Activated CD4-positive, CD25-positive, alpha-beta regulatory T cell treated with anti-CD3 and anti-CD28 coated beads, Interleukin-2, amount 50 U/mL, for 72 hours (primary cell): ENCODE results near the gene SLC19A1.
"Not testable (repeated sequence)": the region's sequence is repeated elsewhere in the genome, so short reads cannot be mapped to it uniquely, and the experiment has no call there.

Experiments
- DNase-seq: peaks from one replicate; pipeline ENCODE4 v3.0.0; 2021

SLC19A1 gene

GRCh38 chr21:45576838-45577737 lies 34.8 kb upstream of the SLC19A1 start:
- DNase-seq: peak; percentile 19

GRCh38 chr21:45575993-45576837 lies 34.0 kb upstream of the SLC19A1 start:
- DNase-seq: peak; percentile 8

GRCh38 chr21:45575304-45575992 lies 33.2 kb upstream of the SLC19A1 start:
- peak; percentile 21 for DNase-seq

- peak; percentile 21 for DNase-seq
These were observed 32.5 kb upstream of the SLC19A1 start for GRCh38 chr21:45574691-45575090.

- peak; percentile 17 for DNase-seq
These were observed 31.9 kb upstream of the SLC19A1 start for GRCh38 chr21:45574081-45574501.

- no peak for DNase-seq
These were observed 31.3 kb upstream of the SLC19A1 start for GRCh38 chr21:45573452-45574035.

GRCh38 chr21:45572783-45573451 lies 30.7 kb upstream of the SLC19A1 start:
- DNase-seq: peak; percentile 11

GRCh38 chr21:45572231-45572630 lies 30.0 kb upstream of the SLC19A1 start:
- DNase-seq: no peak

- DNase-seq: no peak
These were observed 29.4 kb upstream of the SLC19A1 start for GRCh38 chr21:45571641-45572040.

- peak; percentile 12 for DNase-seq
These were observed 28.8 kb upstream of the SLC19A1 start for GRCh38 chr21:45570826-45571601.

GRCh38 chr21:45570071-45570470 lies 27.8 kb upstream of the SLC19A1 start:
- DNase-seq: no peak

GRCh38 chr21:45568383-45568782 lies 26.1 kb upstream of the SLC19A1 start:
- no peak for DNase-seq

- not testable (repeated sequence) for DNase-seq
These were observed 21.9 kb upstream of the SLC19A1 start for GRCh38 chr21:45564137-45564536.

- peak; percentile 11 for DNase-seq
These were observed 20.7 kb upstream of the SLC19A1 start for GRCh38 chr21:45562965-45563364.

- no peak for DNase-seq
These were observed 20.2 kb upstream of the SLC19A1 start for GRCh38 chr21:45562402-45562801.

- DNase-seq: not testable (repeated sequence)
These were observed 19.0 kb upstream of the SLC19A1 start for GRCh38 chr21:45561241-45561640.

GRCh38 chr21:45560106-45561021 lies 18.1 kb upstream of the SLC19A1 start:
- peak; percentile 24 for DNase-seq

GRCh38 chr21:45559216-45560105 lies 17.2 kb upstream of the SLC19A1 start:
- peak; percentile 15 for DNase-seq
